Iris pigment epithelial cell (primary cell): ENCODE measurements around the gene CXCL8.
"Not testable (repeated sequence)": the region's sequence is repeated elsewhere in the genome, so short reads cannot be mapped to it uniquely, and the experiment has no call there.

Source experiments
- DNase-seq: peaks from one replicate; pipeline ENCODE4 v3.0.0-alpha.2; 2011; ENCODE audit warnings: low read depth

CXCL8 gene

GRCh38 chr4:73743795-73744194 lies 3.4 kb downstream of the CXCL8 start:
- DNase-seq, result no peak

- DNase-seq, result no peak
Observed at GRCh38 chr4:73744203-73744602, 3.8 kb downstream of the CXCL8 start.

- no peak for DNase-seq
Observed at GRCh38 chr4:73750730-73751129, 10.4 kb downstream of the CXCL8 start.

GRCh38 chr4:73751166-73751565 lies 10.8 kb downstream of the CXCL8 start:
- DNase-seq, result no peak

GRCh38 chr4:73751830-73752229 lies 11.5 kb downstream of the CXCL8 start:
- DNase-seq, result no peak

GRCh38 chr4:73752424-73752823 lies 12.1 kb downstream of the CXCL8 start:
- no peak for DNase-seq

- no peak for DNase-seq
Observed at GRCh38 chr4:73753215-73753614, 12.8 kb downstream of the CXCL8 start.

- DNase-seq, result no peak
Observed at GRCh38 chr4:73754934-73755333, 14.6 kb downstream of the CXCL8 start.

- peak; percentile 50 for DNase-seq
Observed at GRCh38 chr4:73759357-73759756, 19.0 kb downstream of the CXCL8 start.

GRCh38 chr4:73761856-73762255 lies 21.5 kb downstream of the CXCL8 start:
- no peak for DNase-seq

- DNase-seq, result no peak
Observed at GRCh38 chr4:73762409-73762808, 22.0 kb downstream of the CXCL8 start.

- no peak for DNase-seq
Observed at GRCh38 chr4:73763877-73764276, 23.5 kb downstream of the CXCL8 start.

GRCh38 chr4:73764513-73764912 lies 24.1 kb downstream of the CXCL8 start:
- DNase-seq, result peak; percentile 89

- no peak for DNase-seq
Observed at GRCh38 chr4:73765296-73765695, 24.9 kb downstream of the CXCL8 start.

GRCh38 chr4:73770917-73771316 lies 30.5 kb downstream of the CXCL8 start:
- DNase-seq, result no peak

GRCh38 chr4:73772363-73772762 lies 32.0 kb downstream of the CXCL8 start:
- no peak for DNase-seq

GRCh38 chr4:73774406-73774805 lies 34.0 kb downstream of the CXCL8 start:
- DNase-seq, result not testable (repeated sequence)

GRCh38 chr4:73776321-73776729 lies 36.0 kb downstream of the CXCL8 start:
- peak; percentile 96 for DNase-seq

- peak; percentile 65 for DNase-seq
Observed at GRCh38 chr4:73777612-73778011, 37.2 kb downstream of the CXCL8 start.

- no peak for DNase-seq
Observed at GRCh38 chr4:73780243-73780642, 39.9 kb downstream of the CXCL8 start.

GRCh38 chr4:73780834-73781233 lies 40.5 kb downstream of the CXCL8 start:
- DNase-seq, result no peak

- DNase-seq, result no peak
Observed at GRCh38 chr4:73788411-73788810, 48.0 kb downstream of the CXCL8 start.
